ENCODE data around the gene DEPDC4.
A peak's percentile ranks its signal among the peaks of the same experiment; 100 is the strongest.

The DEPDC4 gene

DNA sequence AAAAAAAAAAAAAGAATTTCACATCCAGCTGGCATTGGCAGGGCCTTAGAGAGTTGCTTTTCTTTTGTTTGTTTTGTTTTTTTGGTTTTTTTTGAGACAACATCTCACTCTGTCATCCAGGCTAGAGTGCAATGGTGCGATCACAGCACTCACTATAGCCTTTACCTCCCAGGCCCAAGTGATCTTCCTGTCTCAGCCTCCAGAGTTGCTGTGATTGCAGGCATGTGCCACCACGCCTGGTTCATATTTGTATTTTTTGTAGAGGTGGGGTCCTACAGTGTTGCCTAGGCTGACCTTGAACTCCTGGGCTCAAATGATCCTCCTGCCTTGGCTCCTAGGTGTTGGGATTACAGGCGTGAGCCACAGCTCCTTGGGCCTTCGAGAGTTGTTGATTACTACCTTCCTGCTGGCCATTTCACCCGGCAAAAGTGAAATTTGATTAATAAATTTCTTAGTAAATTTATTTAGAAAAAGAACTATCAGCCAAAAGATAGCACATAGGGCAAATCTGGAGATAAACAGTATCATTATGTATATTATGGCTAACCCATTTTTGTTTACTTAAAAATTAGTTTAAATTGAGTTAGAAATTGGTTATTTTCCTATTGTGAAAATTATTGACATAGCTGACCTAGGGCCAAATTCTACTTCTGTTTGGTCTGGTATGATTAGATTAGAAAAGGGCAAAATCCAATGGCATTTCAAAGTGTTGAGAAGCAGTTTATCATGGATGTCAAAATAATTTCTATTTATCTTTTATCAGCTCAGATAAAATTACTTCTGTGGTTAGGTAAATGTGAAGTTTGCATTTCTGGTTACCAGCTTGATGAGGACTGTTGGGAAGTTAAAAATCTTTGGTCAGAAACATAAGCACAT, 53.6 kb downstream of the DEPDC4 start:
- no peak overlapping the region for H3K27ac ChIP-seq
- TF ChIP-seq, protein P1, sequence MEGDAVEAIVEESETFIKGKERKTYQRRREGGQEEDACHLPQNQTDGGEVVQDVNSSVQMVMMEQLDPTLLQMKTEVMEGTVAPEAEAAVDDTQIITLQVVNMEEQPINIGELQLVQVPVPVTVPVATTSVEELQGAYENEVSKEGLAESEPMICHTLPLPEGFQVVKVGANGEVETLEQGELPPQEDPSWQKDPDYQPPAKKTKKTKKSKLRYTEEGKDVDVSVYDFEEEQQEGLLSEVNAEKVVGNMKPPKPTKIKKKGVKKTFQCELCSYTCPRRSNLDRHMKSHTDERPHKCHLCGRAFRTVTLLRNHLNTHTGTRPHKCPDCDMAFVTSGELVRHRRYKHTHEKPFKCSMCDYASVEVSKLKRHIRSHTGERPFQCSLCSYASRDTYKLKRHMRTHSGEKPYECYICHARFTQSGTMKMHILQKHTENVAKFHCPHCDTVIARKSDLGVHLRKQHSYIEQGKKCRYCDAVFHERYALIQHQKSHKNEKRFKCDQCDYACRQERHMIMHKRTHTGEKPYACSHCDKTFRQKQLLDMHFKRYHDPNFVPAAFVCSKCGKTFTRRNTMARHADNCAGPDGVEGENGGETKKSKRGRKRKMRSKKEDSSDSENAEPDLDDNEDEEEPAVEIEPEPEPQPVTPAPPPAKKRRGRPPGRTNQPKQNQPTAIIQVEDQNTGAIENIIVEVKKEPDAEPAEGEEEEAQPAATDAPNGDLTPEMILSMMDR (IDR thresholded peaks at IDR 0.05) = no peak
- TF ChIP-seq ZFX (IDR thresholded peaks at IDR 0.05; ENCODE audit: borderline replicate concordance) = no peak

DNA sequence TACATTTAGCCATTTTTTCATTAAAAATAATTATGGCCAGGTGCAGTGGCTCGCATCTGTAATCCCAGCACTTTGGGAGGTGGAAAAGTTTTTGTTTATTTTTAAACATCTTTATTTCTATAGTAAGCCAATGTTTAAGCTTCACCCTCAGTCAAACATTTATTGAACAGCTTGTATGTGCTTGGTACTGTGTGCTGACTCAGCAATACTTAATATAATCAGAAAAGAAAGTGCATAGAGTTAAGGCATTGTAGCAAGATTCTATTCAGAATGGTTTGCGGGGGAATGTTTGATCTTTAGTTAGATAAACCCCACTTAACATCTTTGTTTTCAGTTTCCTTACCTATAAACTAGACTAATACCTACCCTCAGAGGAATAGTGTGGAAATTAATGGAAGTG, 55.2 kb downstream of the DEPDC4 start:
- no peak for TF ChIP-seq ZFX (IDR thresholded peaks at IDR 0.05; ENCODE audit: borderline replicate concordance)
- TF ChIP-seq, protein P1 (IDR thresholded peaks at IDR 0.05) = no peak
- no peak overlapping the region for H3K27ac ChIP-seq

DNA sequence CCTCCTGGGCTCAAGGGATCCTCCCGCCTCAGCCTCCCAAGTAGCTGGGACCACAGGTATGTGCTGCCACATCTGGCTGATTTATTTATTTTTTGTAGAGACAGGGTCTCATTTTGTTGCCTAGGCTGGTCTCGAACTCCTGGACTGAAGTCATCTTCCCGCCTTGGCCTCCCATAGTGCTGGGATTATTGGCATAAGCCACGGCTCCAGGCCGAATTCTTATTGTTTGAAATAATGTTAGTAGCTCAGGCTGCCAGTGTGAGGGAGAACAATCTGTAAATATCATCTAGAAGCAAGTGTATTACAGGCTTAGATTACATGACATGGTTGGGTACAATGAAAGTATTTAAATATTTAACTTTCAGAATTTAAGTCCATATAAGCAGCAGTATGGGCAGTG, 58.0 kb downstream of the DEPDC4 start:
- TF ChIP-seq, protein P1 (IDR thresholded peaks at IDR 0.05) = no peak
- TF ChIP-seq ZFX (IDR thresholded peaks at IDR 0.05; ENCODE audit: borderline replicate concordance) = no peak
- no peak overlapping the region for H3K27ac ChIP-seq

DNA sequence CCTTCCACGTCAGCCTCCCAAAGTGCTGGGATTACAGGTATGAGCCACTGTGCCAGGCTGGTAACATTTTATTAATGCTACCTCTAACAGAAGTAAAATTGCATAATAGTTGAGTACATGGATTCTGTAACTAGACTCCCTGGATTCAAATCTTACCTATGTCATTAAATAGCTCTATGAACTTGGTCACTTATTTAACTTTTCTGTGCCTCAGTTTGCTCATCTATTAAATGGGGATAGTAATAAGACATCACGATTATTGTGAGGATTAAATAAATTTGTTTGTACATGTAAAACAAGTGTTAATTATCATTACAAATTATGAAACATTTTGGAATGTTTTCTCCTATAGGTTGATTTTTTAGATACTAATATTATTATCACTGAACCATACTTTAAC, 59.6 kb downstream of the DEPDC4 start:
- TF ChIP-seq ZFX (IDR thresholded peaks at IDR 0.05; ENCODE audit: borderline replicate concordance) = no peak
- TF ChIP-seq, protein P1 (IDR thresholded peaks at IDR 0.05) = no peak
- H3K27ac ChIP-seq = no peak overlapping the region

DNA sequence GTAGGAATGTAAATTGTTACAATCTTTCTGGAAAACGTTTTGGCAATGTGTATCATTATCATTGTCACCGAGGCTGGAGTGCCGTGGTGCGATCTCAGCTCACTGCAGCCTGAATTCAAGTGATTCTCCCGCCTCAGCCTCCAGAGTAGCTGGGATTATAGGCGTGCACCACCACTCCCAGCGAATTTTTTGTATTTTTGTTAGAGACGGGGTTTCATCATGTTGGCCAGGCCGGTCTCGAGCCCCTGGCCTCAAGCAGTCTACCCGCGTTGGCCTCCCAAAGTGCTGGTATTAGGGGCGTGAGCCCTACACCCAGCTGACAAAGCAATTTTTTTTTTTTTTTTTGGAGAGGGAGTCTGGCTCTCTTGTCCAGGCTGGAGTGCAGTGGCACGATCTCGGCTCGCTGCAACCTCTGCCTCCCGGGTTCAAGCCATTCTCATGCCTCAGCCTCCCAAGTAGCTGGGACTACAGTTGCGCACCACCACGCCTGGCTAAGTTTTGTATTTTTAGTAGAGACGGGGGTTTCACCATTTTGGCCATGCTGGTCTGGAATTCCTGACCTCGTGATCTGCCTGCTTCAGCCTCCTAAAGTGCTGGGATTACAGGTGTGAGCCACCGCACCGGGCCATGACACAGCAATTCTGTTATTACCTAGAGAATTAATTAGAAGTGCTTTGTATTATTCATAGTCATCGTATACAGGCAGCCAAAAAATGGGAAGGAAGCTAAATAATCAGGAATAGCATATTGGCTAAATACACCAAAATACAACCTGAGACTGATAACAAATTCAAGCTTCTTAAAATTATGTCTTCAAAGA, 65.1 kb downstream of the DEPDC4 start:
- TF ChIP-seq, protein P1 (IDR thresholded peaks at IDR 0.05) = no peak
- TF ChIP-seq ZFX (IDR thresholded peaks at IDR 0.05; ENCODE audit: borderline replicate concordance) = no peak
- peak overlapping the region; percentile 89; the same call in 1 of the 2 replicates for H3K27ac ChIP-seq

DNA sequence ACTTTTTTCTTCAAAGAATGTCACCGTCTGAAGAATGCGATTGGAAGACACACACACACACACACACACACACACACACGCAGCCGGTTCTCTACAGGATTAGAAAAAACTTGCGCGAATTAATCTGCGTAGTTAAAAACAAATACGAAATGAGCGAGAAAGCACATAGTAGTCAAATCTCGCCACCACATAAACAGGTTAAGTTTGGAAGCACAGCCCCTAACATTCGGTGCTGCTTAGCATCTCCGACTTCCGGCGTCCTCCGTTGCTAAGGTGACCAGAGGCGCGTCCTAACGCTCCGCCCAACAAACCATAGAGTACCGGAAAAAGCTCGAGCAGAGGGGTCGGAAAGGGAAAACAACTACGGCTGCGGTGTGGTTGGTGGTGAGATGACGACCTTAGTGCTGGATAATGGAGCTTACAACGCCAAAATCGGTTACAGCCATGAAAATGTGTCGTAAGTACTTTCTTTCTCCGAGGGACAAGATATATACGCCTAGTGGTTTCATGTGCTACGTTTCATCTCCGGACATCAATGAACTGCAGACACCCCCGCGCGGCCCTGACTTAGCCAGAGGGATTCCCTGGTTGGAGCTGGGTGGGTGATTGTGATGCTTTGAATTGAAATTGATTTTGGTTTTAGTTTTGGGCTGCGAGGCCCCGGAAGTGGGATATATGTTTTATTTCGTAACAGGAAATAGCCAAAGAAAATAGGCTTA, 66.3 kb downstream of the DEPDC4 start, which contains the start of gene ACTR6:
Gene ACTR6 (plus strand): TSS at position 353 of the 719 bp plus-strand sequence. CDS start 37 bp downstream, at position 390.
- peak within 1 kb of the TSS; percentile 89 for H3K27ac ChIP-seq
- no peak for TF ChIP-seq ZFX (IDR thresholded peaks at IDR 0.05; ENCODE audit: borderline replicate concordance)
- TF ChIP-seq, protein P1 (IDR thresholded peaks at IDR 0.05) = no peak

All from 22Rv1 (cell line).